ENCODE measurements around the gene NDFIP1. TPM values are rescaled to one million over a fixed set of nuclear protein-coding genes. Genes with fewer than 3 reads are reported as not detected.

Gene NDFIP1
- total and polyA plus RNA-seq, 2 experiments from 2014 or later, result 63.8 to 85.0 TPM

DNA sequence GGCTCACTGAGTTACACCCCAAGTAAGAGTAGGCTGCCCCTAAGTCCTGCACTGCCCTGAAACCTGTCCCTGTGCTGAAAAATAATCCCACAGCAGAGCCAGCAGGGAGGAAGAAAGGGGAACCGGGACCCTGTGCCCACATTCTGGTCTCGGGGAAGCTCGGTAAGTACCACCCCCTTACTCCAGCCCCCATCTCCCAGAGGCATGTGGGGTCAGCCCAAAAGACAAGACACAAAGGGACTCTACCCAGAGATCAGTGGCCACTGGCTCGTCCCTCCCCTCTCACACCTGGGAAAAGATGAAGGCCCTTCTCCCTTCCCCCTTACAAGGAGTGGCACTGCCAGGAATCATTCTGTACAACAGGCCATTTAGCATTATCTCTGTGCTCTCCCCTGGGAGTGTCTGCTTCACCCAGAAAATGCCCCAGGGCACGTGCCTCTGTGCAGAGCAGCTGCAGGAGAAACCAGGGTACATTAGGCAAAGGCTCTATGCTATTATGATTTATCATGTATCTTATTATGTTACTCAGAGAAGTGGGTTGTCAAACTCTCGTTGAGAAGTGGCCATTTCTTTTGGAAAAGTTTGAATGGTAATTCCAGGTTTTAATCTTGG, 71.3 kb downstream of the NDFIP1 start:
- Histone ChIP-seq H3K36me3 (replicated peaks; ENCODE audit: insufficient read depth, low read depth) (no peaks in the 10 kb centered on the region), H3K4me1 (ENCODE audit: insufficient read depth) (peaks cover 11% of the 10 kb centered on the region), H3K4me3 (no peak overlapping the region), H3K9me3 (ENCODE audit: low read depth) (no peaks in the 10 kb centered on the region), H3K4me2 (no peak overlapping the region), H4K20me1 (ENCODE audit: insufficient read depth, poor library complexity, severe bottlenecking) (no peaks in the 10 kb centered on the region), H3K27ac (peak overlapping the region; percentile 78), H3K27me3 (no peaks in the 10 kb centered on the region), H3K79me2 (no peaks in the 10 kb centered on the region), H3K9me2 (replicated peaks; ENCODE audit: insufficient read depth) (no peaks in the 10 kb centered on the region), H2AFZ (no peak overlapping the region)
- 86% methylated on average over 6 of the region's 6 CpGs for WGBS (ENCODE audit: low lambda C conversion rate, missing lambda C conversion rate)
- no peak for DNase-seq (ENCODE audit: low spot score)
- no peak for TF ChIP-seq EZH2 (IDR thresholded peaks at IDR 0.05; ENCODE audit: borderline replicate concordance)
- TF ChIP-seq EZH2phosphoT487 (IDR thresholded peaks at IDR 0.05; ENCODE audit: low read depth, severe bottlenecking, unreplicated experiment), result no peak
- TF ChIP-seq, protein P1, sequence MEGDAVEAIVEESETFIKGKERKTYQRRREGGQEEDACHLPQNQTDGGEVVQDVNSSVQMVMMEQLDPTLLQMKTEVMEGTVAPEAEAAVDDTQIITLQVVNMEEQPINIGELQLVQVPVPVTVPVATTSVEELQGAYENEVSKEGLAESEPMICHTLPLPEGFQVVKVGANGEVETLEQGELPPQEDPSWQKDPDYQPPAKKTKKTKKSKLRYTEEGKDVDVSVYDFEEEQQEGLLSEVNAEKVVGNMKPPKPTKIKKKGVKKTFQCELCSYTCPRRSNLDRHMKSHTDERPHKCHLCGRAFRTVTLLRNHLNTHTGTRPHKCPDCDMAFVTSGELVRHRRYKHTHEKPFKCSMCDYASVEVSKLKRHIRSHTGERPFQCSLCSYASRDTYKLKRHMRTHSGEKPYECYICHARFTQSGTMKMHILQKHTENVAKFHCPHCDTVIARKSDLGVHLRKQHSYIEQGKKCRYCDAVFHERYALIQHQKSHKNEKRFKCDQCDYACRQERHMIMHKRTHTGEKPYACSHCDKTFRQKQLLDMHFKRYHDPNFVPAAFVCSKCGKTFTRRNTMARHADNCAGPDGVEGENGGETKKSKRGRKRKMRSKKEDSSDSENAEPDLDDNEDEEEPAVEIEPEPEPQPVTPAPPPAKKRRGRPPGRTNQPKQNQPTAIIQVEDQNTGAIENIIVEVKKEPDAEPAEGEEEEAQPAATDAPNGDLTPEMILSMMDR (IDR thresholded peaks at IDR 0.05; ENCODE audit: poor library complexity), result no peak

DNA sequence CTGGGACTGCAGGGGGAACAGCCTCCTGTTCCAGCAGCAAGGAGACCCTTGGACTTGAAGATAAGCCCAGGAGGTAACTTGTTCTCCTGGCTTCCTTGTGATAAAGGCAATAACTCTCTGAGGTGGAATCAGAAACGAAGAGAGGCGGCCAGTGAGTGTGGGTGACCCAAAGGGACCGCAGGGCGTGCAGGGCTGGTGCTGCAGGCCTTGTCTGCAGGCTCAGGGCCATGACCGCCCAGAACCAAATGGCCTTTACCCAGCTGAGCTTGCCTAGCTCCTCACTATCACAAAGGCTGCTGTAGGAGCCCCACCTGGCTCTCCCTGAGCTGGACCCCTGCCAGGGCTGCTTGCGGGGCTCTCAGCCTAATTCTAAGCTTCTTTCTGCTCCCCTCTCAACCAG, 72.5 kb downstream of the NDFIP1 start:
- DNase-seq (ENCODE audit: low spot score), result peak; percentile 58
- TF ChIP-seq, protein P1 (IDR thresholded peaks at IDR 0.05; ENCODE audit: poor library complexity), result no peak
- TF ChIP-seq EZH2phosphoT487 (IDR thresholded peaks at IDR 0.05; ENCODE audit: low read depth, severe bottlenecking, unreplicated experiment) (no peak), EZH2 (IDR thresholded peaks at IDR 0.05; ENCODE audit: borderline replicate concordance) (no peak)
- Histone ChIP-seq H3K79me2 (no peaks in the 10 kb centered on the region), H3K27ac (peak overlapping the region; percentile 78), H3K4me3 (no peak overlapping the region), H2AFZ (no peak overlapping the region), H3K4me2 (peak overlapping the region; percentile 22), H3K9me3 (ENCODE audit: low read depth) (no peaks in the 10 kb centered on the region), H3K36me3 (replicated peaks; ENCODE audit: insufficient read depth, low read depth) (no peaks in the 10 kb centered on the region), H3K4me1 (ENCODE audit: insufficient read depth) (peaks cover 11% of the 10 kb centered on the region), H3K9me2 (replicated peaks; ENCODE audit: insufficient read depth) (no peaks in the 10 kb centered on the region), H3K27me3 (no peaks in the 10 kb centered on the region), H4K20me1 (ENCODE audit: insufficient read depth, poor library complexity, severe bottlenecking) (no peaks in the 10 kb centered on the region)
- WGBS (ENCODE audit: low lambda C conversion rate, missing lambda C conversion rate), result 49% methylated on average over 6 of the region's 6 CpGs

DNA sequence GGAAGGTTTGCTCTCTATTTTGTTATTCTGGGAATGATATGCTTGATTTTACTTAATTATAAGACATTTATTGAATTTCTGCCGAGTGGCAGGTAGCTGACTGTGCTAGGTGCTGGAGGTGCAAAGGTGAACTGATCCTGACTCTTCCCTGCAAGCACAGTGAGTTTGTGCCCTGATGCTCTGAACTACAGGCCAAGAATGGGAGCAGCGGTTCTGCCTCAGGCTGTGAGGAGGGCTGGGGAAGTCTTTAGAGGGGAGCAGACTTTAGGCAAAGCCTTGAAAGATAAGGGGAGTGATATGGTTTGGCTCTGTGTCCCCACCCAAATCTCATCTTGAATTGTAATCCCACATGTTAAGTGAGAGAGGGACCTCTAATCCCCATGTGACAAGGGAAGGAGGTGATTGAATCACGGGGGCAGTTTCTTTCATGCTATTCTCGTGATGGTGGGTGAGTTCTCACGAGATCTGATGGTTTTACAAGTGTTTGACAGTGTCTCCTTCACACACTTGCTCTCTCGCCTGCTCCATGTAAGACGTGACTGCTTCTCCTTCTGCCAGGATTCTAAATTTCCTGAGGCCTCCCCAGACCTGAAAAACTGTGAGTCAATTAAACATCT, 73.1 kb downstream of the NDFIP1 start:
- 76% methylated on average over 7 of the region's 7 CpGs for WGBS (ENCODE audit: low lambda C conversion rate, missing lambda C conversion rate)
- peaks cover 8% of the 10 kb centered on the region for H3K4me1 ChIP-seq (ENCODE audit: insufficient read depth)

More for the DNA sequence above, 73.1 kb downstream of the NDFIP1 start:
- TF ChIP-seq EZH2 (IDR thresholded peaks at IDR 0.05; ENCODE audit: borderline replicate concordance) (no peak), EZH2phosphoT487 (IDR thresholded peaks at IDR 0.05; ENCODE audit: low read depth, severe bottlenecking, unreplicated experiment) (no peak)
- TF ChIP-seq, protein P1 (IDR thresholded peaks at IDR 0.05; ENCODE audit: poor library complexity), result no peak
- H3K9me3 ChIP-seq (ENCODE audit: low read depth), result no peaks in the 10 kb centered on the region
- no peaks in the 10 kb centered on the region for H3K36me3 ChIP-seq (replicated peaks; ENCODE audit: insufficient read depth, low read depth)
- no peaks in the 10 kb centered on the region for H4K20me1 ChIP-seq (ENCODE audit: insufficient read depth, poor library complexity, severe bottlenecking)
- H2AFZ ChIP-seq, result no peak overlapping the region
- peak overlapping the region; percentile 78 for H3K27ac ChIP-seq
- no peak for DNase-seq (ENCODE audit: low spot score)
- H3K4me3 ChIP-seq, result no peak overlapping the region
- H3K9me2 ChIP-seq (replicated peaks; ENCODE audit: insufficient read depth), result no peaks in the 10 kb centered on the region
- H3K79me2 ChIP-seq, result no peaks in the 10 kb centered on the region
- H3K27me3 ChIP-seq, result no peaks in the 10 kb centered on the region
- no peak overlapping the region for H3K4me2 ChIP-seq
